Effector CD8-positive, alpha-beta T cell (primary cell): ENCODE measurements around the gene IL16.

Experiments used
- DNase-seq: peaks from one replicate; lab custom pipeline; 2025; lab: John Stamatoyannopoulos, UW

Gene IL16

GRCh38 chr15:81256916-81257315 is 60.2 kb downstream of the IL16 start:
- no peak for DNase-seq

- DNase-seq = no peak
Observed at GRCh38 chr15:81257435-81257834, 60.8 kb downstream of the IL16 start.

DNA sequence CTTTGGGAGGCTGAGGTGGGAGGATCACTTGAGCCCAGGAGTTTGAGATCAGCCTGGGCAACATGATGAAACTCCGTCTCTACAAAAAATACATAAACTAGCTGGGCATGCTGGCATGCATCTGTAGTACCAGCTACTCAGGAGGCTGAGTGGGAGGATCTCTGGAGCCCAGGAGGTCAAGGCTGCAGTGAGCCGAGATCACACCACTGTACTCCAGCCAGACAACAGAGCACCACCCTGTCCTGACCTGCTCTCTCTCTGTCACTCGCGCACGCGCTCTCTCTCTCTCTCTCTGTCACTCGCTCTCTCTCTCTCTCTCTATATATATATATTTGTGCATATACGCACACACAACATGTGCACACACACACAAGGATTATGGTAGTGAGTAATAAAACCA is 61.8 kb downstream of the IL16 start:
- DNase-seq = no peak

DNA sequence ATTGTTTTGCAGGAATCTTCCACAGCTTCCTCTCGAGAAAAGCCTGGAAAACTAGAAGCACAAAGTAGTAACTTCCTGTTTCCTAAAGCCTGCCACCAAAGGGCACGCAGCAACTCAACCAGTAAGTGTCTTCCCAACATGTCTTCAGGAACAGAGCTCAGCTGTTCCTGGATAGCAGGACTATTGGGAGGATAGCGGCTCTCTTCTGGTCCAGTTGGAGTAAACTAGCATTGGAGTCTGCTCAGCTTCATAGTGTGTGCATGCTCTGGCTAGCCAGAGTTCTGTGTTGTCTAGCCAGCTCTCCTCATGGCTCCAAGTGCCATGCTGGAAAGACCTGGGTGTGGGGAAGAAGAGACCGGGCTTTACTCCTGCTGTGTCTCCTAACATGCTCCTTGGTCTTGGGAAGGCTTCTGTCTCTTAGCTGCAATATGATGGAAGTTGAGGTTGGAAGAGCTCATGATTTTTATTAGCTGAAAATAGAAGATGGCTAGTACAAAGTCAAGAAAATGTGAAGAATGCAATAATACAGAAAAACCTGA is 63.1 kb downstream of the IL16 start:
- no peak for DNase-seq

- DNase-seq = no peak
Observed at GRCh38 chr15:81261172-81261811, 64.6 kb downstream of the IL16 start.

GRCh38 chr15:81263477-81263876 is 66.8 kb downstream of the IL16 start:
- DNase-seq = no peak

- DNase-seq = no peak
Observed at GRCh38 chr15:81264072-81264857, 67.6 kb downstream of the IL16 start.

DNA sequence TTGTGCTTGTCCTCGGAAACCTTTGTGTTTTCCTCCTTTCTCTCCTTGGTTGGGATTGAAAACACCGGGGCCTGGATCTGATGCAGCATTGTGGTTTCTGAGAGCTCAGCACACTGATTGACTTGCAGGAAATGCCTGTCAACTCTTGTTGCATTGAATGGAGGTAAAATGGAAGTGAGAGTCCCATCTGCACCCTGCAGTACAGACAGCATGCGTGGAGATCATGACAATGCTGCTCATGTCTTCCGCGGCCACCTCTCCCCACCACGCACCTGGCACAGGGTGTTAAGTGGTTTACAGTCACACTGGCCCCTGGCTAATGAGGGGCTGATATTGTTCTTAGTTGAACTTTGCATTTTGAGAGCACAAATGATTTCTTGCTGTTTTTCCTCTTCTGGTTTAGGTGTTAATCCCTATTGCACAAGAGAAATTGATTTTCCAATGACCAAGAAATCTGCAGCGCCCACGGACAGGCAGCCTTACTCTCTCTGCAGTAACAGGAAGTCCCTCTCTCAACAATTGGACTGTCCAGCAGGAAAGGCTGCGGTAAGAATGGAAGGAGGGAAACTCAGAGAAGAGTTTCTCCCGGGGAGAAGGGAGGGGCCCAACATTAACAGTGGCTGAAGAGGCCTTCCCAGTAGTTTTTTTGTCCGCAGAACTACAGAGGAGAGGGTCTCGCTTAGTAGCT is 68.7 kb downstream of the IL16 start:
- no peak for DNase-seq

DNA sequence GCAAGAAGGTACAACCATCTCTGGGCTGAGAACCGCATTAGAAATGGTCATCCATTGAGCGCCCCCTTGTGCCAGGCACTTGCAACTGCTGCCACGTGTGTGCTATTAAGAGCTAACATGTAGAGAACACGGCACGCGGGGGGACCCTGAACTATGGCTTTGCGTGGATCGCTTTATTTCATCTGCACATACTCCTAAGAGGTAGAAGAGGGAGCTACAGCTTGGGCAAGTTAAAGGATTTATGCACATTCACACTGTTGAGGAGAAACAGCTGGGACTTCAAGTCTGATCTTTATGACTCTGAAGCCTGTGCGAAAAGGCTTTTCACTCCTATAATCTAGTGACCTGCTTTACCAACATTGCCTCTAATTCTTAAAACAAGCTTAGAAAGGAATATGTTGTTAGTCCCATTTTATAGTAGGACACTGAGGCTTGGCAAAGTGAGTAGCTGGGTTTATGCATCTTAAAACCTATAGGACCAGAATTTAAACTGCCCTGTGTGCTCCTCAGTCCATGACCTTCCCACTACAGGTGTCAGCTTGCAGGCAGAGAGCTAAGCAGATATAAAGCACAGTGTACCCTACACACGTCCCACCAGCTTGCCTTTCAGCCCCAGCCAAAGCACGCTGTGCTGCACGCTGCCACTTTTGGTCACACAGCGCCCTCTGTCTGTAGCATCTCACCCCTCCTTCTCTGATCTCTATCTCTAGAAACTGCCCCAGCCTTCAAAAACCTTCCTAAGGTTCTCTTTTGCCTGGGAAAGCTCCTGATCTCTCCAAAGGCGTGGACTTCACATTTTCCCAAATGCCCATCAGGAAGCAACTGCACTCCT is 69.5 kb downstream of the IL16 start:
- peak; percentile 68 for DNase-seq

GRCh38 chr15:81268340-81268739 is 71.7 kb downstream of the IL16 start:
- DNase-seq = no peak

DNA sequence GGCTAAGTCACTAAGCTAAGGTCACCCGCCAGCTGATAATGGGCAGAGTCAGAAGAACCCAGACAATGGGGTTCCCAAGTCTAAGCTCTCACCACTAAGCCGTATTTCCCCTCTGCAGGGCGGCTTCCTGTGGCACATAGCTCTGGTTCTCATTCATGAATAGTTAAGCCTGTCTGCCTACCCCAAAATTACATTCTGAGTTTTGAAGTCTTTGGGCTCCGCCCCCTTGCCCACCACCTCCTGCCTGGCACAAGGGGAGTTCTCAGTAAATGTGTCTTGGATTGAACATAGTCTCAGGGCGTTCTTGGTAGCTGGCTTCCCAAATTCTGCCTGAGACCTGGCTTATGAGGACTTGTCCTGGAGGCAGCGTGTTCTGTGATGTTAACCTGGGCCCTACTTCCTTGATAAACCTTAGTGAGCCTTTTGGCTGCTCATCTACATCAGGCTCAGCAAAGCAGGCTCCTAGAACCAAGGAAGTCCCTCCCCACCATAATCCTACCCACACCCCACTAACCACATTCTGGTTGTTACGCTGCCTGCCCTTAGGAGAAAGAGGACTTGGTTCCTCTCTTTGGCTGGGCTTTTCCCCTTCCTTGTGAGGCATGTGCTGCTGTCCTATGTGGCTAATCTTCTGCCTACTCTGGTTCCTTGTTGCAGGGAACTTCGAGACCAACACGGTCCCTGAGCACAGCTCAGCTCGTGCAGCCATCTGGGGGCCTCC is 72.4 kb downstream of the IL16 start:
- no peak for DNase-seq

DNA sequence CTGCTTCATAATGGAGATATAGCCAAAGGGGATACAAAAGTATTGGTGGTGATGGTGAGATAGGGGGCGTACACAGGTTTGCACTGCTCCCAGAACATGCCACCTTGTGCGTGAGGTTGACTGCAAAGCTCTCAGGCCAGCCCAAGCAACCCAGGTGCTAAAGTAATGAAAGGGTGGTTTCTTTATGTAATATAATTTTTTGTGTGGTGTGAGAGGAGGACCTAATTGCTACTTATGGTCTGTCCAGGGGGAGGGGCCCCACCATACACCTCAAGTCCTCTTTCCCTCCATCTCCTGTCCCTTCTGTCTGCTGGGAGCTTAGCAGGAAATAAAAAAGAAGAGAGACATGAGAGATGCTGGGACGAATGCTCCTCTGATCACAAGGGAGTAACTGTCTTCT is 73.5 kb downstream of the IL16 start:
- DNase-seq = no peak

DNA sequence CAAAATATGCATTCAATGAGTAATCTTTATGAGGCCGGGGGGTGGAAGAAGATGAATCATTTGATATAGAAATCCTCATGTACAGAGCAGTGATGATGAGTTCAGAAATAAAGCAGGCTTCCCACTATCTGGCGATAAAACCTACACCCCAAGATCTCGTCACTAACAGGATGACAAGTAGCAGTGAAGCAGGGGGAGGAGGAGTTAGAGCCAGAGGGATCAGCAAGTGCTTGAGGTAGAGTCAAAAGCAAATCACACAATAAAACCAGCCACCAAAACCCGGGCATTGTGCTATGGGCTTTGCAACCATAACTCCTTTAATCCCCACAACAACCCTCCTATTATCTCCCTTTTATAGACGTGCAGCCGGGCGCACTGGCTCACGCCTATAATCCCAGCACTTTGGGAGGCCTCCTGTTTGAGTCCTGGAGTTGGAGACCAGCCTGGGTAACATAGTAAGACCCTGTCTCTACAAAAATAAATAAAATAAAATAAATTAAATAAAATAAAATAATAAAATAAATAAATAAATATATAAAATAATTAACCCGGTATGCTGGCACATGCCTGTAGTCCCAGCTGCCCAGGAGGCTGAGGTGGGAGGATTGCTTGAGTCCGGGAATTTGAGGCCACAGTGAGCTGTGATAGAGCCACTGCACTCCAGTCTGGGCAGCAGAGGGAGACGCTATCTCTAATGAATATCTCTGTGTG is 74.3 kb downstream of the IL16 start:
- no peak for DNase-seq

- no peak for DNase-seq
Observed at GRCh38 chr15:81271761-81272644, 75.3 kb downstream of the IL16 start.

DNA sequence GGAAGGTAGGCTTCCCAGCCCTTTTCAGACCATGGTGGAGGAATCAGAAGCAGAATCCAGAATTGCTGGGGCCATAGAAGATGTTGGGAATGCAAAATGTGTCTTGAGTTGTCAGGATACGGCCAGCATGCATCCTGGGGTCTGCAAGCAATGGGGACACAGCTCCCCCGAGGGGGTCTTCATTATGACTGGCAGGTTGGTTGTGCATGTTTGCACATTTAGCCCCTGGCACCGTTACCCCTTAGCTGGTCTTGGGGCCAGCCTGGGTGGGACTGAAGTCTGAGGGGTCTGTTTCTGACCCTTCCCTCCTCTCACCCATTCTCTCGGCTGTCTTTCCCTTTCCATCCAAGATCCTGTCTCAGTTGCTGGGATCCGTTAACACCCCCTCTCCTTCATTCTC is 76.5 kb downstream of the IL16 start:
- DNase-seq = no peak

- no peak for DNase-seq
Observed at GRCh38 chr15:81273855-81274254, 77.2 kb downstream of the IL16 start.

DNA sequence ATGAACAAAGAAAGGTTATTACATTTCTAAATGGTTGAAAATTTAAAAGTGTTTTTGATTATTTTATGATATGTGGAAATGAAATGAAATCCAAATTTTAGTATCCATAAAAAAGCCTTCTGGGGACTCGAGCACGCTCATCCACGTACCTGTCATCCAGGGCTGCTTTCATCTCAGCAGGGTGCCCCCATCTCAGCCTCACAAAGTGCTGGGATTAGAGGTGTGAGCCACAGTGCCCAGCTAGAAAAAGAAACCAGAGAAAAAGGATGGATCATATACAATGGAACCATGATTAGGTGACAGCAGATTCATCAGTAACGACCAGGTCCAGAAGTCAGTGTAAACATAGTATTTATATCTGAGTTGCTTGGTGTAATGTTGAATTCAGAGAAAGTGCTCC is 77.6 kb downstream of the IL16 start:
- DNase-seq = no peak

DNA sequence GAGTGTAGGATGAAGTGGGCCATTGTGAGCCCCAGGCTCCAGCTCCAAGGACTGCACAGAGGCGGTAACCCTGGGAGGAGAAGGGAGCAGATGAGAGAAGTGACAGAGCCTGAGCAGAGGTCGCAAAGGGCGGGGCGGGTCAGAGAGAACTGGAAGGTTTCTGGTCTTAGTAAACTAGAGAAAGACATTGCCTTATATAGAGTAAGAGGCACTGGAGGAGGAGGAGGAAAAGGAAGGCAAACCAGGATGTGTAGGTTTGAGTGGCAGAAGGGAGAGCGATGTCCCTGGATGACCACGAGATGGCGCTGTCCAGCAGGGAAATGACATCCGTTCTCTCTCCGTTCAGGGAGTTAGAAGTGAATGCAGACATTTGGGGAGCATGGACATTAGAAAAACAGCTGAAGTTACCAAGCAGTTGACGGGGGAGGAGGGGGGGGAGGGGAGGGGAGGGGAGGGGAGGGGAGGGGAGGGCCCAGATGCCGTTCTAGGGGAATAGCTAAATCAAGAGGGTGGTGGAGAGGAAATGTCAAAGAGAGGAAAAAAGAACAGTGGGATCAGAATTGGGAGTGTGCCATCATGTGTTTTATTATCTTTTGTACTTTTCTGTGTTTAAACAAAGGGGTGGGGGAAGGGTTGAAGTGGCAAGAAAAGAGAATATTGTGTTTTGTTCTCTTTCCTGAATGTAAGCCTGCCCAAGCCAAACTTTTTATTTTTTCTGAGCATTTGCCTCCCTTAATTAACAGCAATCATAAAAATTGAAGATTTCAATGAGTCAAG is 78.4 kb downstream of the IL16 start:
- DNase-seq = peak; percentile 76
